ENCODE results near the gene MARK1. TPM values are rescaled to one million over a fixed set of nuclear protein-coding genes. Genes with fewer than 3 reads are reported as not detected.

The MARK1 gene
- total RNA-seq, 6 experiments from 2014 or later, result 0.06 to 0.53 (median 0.24) TPM

DNA sequence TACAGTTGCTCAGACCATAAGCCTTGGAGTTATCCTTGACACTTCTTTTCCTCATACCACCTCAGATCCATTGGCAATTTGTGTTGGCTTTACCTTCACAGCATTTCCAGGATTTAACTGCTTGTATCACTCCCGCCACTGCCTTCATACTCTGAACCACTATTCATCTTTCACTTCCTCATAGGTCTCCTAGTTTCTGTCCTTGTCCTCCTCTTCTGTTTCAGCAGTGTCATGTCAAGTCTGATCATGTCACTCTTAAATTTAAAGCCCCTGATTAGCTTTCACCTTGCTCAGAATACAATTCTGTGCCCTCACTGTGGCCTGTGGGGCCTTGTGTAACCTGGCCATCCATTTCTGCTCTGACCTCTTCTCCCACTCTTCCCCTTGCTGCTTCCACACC, 127.6 kb downstream of the MARK1 start:
- TF ChIP-seq CTCF (IDR thresholded peaks at IDR 0.05) (no peak), POLR2A (IDR thresholded peaks at IDR 0.05) (no peak)
- WGBS (ENCODE audit: insufficient coverage, low coverage, low lambda C conversion rate, missing lambda C conversion rate), result 81% methylated on average over 1 of the region's 1 CpG
- Histone ChIP-seq H3K36me3 (no peaks in the 10 kb centered on the region), H3K4me3 (no peak overlapping the region), H3K4me1 (no peaks in the 10 kb centered on the region), H3K9me3 (no peaks in the 10 kb centered on the region), H3K27ac (no peak overlapping the region), H3K27me3 (no peaks in the 10 kb centered on the region)
- intact Hi-C loops (cut with DNase I), result no loop called here
- no peak for DNase-seq
- ATAC-seq, result no peak

DNA sequence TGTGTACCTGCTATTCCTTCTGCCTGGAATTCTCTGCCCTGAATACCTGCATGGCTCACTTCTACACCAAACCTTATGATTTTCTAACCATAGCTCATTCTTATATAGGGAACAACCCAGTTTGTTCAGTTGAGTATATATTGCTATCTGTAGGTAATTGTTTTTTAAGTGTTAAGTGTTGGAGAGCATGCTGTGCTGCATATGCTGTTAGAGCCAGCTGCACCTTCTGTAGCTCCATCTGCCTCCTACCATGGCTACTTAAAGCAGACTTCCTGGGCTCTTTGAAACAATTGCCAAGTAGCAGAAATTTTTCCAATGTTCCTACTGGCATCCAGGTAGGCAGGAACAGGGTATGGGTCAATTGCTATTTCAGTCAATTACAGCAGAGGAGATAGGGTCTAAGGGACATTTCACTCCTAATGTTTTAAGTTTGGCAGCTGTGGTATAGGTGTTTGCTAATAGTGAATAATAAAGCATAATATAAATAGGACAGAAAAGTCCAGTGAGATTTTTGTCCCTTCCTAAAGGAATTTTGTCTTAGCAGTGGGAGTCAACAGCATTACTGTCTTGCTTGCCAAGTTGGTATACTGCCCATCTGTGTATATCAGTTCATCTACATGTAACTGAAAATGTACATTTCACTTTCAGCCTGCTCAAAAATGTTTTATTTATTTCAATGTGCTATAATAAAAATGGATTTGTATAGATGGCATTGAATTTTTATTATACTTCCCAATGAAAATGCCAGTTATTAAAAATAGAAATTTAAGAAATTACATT, 128.2 kb downstream of the MARK1 start:
- H3K36me3 ChIP-seq, result no peaks in the 10 kb centered on the region
- intact Hi-C loops (cut with DNase I), result no loop called here

GRCh38 chr1:220666349-220666748, 138.4 kb downstream of the MARK1 start:
- no peak for TF ChIP-seq POLR2A (IDR thresholded peaks at IDR 0.05)
- TF ChIP-seq CTCF (IDR thresholded peaks at IDR 0.05), result no peak
- intact Hi-C loops (cut with DNase I), result no loop called here
- Histone ChIP-seq H3K9me3 (no peaks in the 10 kb centered on the region), H3K27me3 (no peaks in the 10 kb centered on the region), H3K4me3 (no peak overlapping the region), H3K36me3 (no peaks in the 10 kb centered on the region), H3K27ac (no peak overlapping the region), H3K4me1 (no peaks in the 10 kb centered on the region)
- 73% methylated on average over 3 of the region's 3 CpGs for WGBS (ENCODE audit: insufficient coverage, low coverage, low lambda C conversion rate, missing lambda C conversion rate)
- no peak for DNase-seq
- no peak for ATAC-seq

More for the DNA sequence above, 128.2 kb downstream of the MARK1 start:
- Histone ChIP-seq H3K9me3 (no peaks in the 10 kb centered on the region), H3K4me1 (no peaks in the 10 kb centered on the region), H3K4me3 (no peak overlapping the region), H3K27me3 (no peaks in the 10 kb centered on the region), H3K27ac (no peak overlapping the region)
- no peak for TF ChIP-seq POLR2A (IDR thresholded peaks at IDR 0.05)
- TF ChIP-seq CTCF (IDR thresholded peaks at IDR 0.05), result no peak
- ATAC-seq, result no peak
- no peak for DNase-seq

DNA sequence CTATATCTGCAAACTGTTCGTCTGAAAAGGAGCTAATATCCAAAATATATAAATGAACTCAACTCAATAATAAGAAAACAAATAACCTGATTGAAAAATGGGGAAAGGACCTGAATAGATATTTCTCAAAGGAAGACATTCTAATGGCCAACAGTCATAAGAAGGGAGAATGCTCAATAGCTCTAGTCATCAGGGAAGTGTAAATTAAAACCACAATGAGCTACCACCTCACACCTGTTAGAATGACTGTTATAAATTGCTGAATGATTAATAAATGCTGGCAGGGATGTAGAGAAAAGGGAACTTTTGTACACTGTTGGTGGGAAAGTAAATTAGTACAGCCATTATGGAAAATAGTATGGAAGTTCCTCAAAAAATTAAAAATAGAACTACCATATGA, 141.1 kb downstream of the MARK1 start:
- no peaks in the 10 kb centered on the region for H3K9me3 ChIP-seq
- TF ChIP-seq CTCF (IDR thresholded peaks at IDR 0.05) (no peak), POLR2A (IDR thresholded peaks at IDR 0.05) (no peak)
- ATAC-seq (no peak), DNase-seq (no peak)
- H3K4me1 ChIP-seq, result no peaks in the 10 kb centered on the region
- no peaks in the 10 kb centered on the region for H3K36me3 ChIP-seq
- no peak overlapping the region for H3K27ac ChIP-seq
- WGBS (ENCODE audit: insufficient coverage, low coverage, low lambda C conversion rate, missing lambda C conversion rate), result 29% methylated on average over 1 of the region's 1 CpG
- no peak overlapping the region for H3K4me3 ChIP-seq
- no peaks in the 10 kb centered on the region for H3K27me3 ChIP-seq
- intact Hi-C loops (cut with DNase I), result no loop called here

DNA sequence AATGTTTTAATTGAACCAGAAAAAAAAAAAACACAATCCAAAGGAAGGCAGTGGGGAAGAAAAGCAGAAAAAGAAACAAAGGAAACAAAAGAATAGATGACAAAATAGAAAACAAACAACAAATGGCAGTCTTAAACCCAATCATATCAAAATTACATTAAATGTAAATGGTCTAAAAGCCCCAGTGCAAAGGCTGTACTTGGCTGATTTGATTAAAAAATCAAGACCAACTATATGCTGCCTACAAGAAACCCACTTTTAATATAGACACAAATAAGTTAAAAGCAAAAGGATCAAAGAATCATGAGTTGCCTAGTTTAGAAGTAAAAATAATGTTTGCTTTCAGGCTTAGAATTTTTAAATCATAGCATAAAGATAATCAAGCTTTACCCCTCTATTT, 142.4 kb downstream of the MARK1 start:
- intact Hi-C loops (cut with DNase I), result no loop called here
- H3K36me3 ChIP-seq, result no peaks in the 10 kb centered on the region
- no peak for DNase-seq
- H3K27ac ChIP-seq, result no peak overlapping the region
- H3K9me3 ChIP-seq, result no peaks in the 10 kb centered on the region
- ATAC-seq, result no peak
- TF ChIP-seq POLR2A (IDR thresholded peaks at IDR 0.05) (no peak), CTCF (IDR thresholded peaks at IDR 0.05) (no peak)
- no peaks in the 10 kb centered on the region for H3K27me3 ChIP-seq
- H3K4me3 ChIP-seq, result no peak overlapping the region
- H3K4me1 ChIP-seq, result no peaks in the 10 kb centered on the region

Measured in right lobe of liver (tissue), 6 donors.